Mesenteric fat pad (tissue), 1 donor: Measurements from ENCODE around the gene CADM1. TPM values are rescaled to one million over a fixed set of nuclear protein-coding genes. Genes with fewer than 3 reads are reported as not detected.

ENCODE experiments used
- DNase-seq: peaks from one replicate; pipeline ENCODE4 v3.0.0-alpha.2; 2020; ENCODE audit warnings: low spot score
- total RNA-seq: library from RNA; stranded (reverse); fragmentation: NEBNext Ultra II Directional; extraction: Animal tissue kit (Norgen Biotek cat#: 25700); gene quantifications from one replicate; pipeline ENCODE4 v1.2.1, GENCODE V29; 2021
- donor health status: DM: yes; HTN: yes; CAD: no.

CADM1 gene
- total RNA-seq, 1 donor from 2014 or later = 14.8 TPM

GRCh38 chr11:115158053-115158452 is 346.2 kb downstream of the CADM1 start:
- DNase-seq = peak; percentile 81

- no peak for DNase-seq
Measured at GRCh38 chr11:115157247-115157646, 347.0 kb downstream of the CADM1 start.

- no peak for DNase-seq
Measured at GRCh38 chr11:115155978-115156377, 348.2 kb downstream of the CADM1 start.

- DNase-seq = peak; percentile 43
Measured at GRCh38 chr11:115155320-115155719, 348.9 kb downstream of the CADM1 start.

- DNase-seq = peak; percentile 47
Measured at GRCh38 chr11:115154355-115154736, 349.9 kb downstream of the CADM1 start.

- no peak for DNase-seq
Measured at GRCh38 chr11:115153731-115154354, 350.4 kb downstream of the CADM1 start.

- DNase-seq = no peak
Measured at GRCh38 chr11:115153135-115153534, 351.1 kb downstream of the CADM1 start.

GRCh38 chr11:115151010-115151409 is 353.2 kb downstream of the CADM1 start:
- DNase-seq = no peak

GRCh38 chr11:115148691-115149090 is 355.5 kb downstream of the CADM1 start:
- no peak for DNase-seq

GRCh38 chr11:115148101-115148500 is 356.1 kb downstream of the CADM1 start:
- DNase-seq = no peak

- DNase-seq = no peak
Measured at GRCh38 chr11:115147243-115147807, 356.9 kb downstream of the CADM1 start.

GRCh38 chr11:115146425-115146824 is 357.8 kb downstream of the CADM1 start:
- DNase-seq = no peak

GRCh38 chr11:115145324-115145723 is 358.9 kb downstream of the CADM1 start:
- DNase-seq = no peak

GRCh38 chr11:115144914-115145313 is 359.3 kb downstream of the CADM1 start:
- DNase-seq = no peak

- DNase-seq = no peak
Measured at GRCh38 chr11:115144014-115144413, 360.2 kb downstream of the CADM1 start.

- DNase-seq = no peak
Measured at GRCh38 chr11:115141231-115142114, 362.7 kb downstream of the CADM1 start.

- peak; percentile 55 for DNase-seq
Measured at GRCh38 chr11:115135936-115136335, 368.3 kb downstream of the CADM1 start.

- DNase-seq = peak; percentile 81
Measured at GRCh38 chr11:115134926-115135325, 369.3 kb downstream of the CADM1 start.

- DNase-seq = no peak
Measured at GRCh38 chr11:115133475-115134209, 370.6 kb downstream of the CADM1 start.

- DNase-seq = peak; percentile 45
Measured at GRCh38 chr11:115132436-115133228, 371.6 kb downstream of the CADM1 start.
